Dendritic cell treated with granulocyte-macrophage colony-stimulating factor and Interleukin-4, amounts not matched to agents 40 ng/mL and 50 ng/mL, for 4 days (primary cell): Measurements from ENCODE around the gene DCDC1.

ENCODE experiments used
- H3K27ac Mint-ChIP-seq: one replicate; pipeline ENCODE4 v1.8.0; 2022; ENCODE audit warnings: mild to moderate bottlenecking, mixed read lengths
- H3K27me3 Mint-ChIP-seq: one replicate; pipeline ENCODE4 v1.8.0; 2022; ENCODE audit warnings: mild to moderate bottlenecking, mixed read lengths
- H3K36me3 Mint-ChIP-seq: one replicate; pipeline ENCODE4 v1.8.0; 2022; ENCODE audit warnings: low read depth, mixed read lengths
- H3K4me1 Mint-ChIP-seq: one replicate; pipeline ENCODE4 v1.8.0; 2022; ENCODE audit warnings: low read depth, mixed read lengths
- H3K4me3 Mint-ChIP-seq: one replicate; pipeline ENCODE4 v1.8.0; 2022; ENCODE audit warnings: mild to moderate bottlenecking, moderate library complexity, mixed read lengths
- H3K9me3 Mint-ChIP-seq: one replicate; pipeline ENCODE4 v1.8.0; 2022; ENCODE audit warnings: mixed read lengths
- intact Hi-C: fragments of 100-400 bp; cut with micrococcal nuclease; formaldehyde crosslinking; loops from one replicate; pipeline ENCODE4 v1.15.0; 2022

Gene DCDC1

GRCh38 chr11:31069447-31070205 is 299.9 kb downstream of the DCDC1 start:
- no peak overlapping the region for H3K4me3 Mint-ChIP-seq
- intact Hi-C loops, result no loop called here
- H3K4me1 Mint-ChIP-seq, result no peaks in the 10 kb centered on the region
- no peaks in the 10 kb centered on the region for H3K9me3 Mint-ChIP-seq
- no peak overlapping the region for H3K27ac Mint-ChIP-seq
- H3K27me3 Mint-ChIP-seq, result no peaks in the 10 kb centered on the region
- H3K36me3 Mint-ChIP-seq, result no peaks in the 10 kb centered on the region

GRCh38 chr11:31060880-31061279 is 308.7 kb downstream of the DCDC1 start:
- intact Hi-C loops, result no loop called here
- Mint-ChIP-seq H3K4me3 (no peak overlapping the region), H3K4me1 (no peaks in the 10 kb centered on the region), H3K27ac (no peak overlapping the region), H3K36me3 (no peaks in the 10 kb centered on the region), H3K27me3 (no peaks in the 10 kb centered on the region), H3K9me3 (no peaks in the 10 kb centered on the region)

- no peaks in the 10 kb centered on the region for H3K4me1 Mint-ChIP-seq
- intact Hi-C loops, result no loop called here
These were observed 310.0 kb downstream of the DCDC1 start for GRCh38 chr11:31059529-31059928.

GRCh38 chr11:31050061-31050765 is 319.3 kb downstream of the DCDC1 start:
- no peaks in the 10 kb centered on the region for H3K27me3 Mint-ChIP-seq
- H3K4me1 Mint-ChIP-seq, result no peaks in the 10 kb centered on the region
- no peaks in the 10 kb centered on the region for H3K36me3 Mint-ChIP-seq
- H3K9me3 Mint-ChIP-seq, result peaks cover 29% of the 10 kb centered on the region
- H3K27ac Mint-ChIP-seq, result no peak overlapping the region
- H3K4me3 Mint-ChIP-seq, result no peak overlapping the region
- intact Hi-C loops, result no loop called here

More at GRCh38 chr11:31059529-31059928, 310.0 kb downstream of the DCDC1 start:
- H3K27me3 Mint-ChIP-seq, result no peaks in the 10 kb centered on the region
- H3K27ac Mint-ChIP-seq, result no peak overlapping the region
- no peaks in the 10 kb centered on the region for H3K36me3 Mint-ChIP-seq
- no peak overlapping the region for H3K4me3 Mint-ChIP-seq
- H3K9me3 Mint-ChIP-seq, result no peaks in the 10 kb centered on the region

- Mint-ChIP-seq H3K27me3 (no peaks in the 10 kb centered on the region), H3K36me3 (no peaks in the 10 kb centered on the region), H3K4me1 (no peaks in the 10 kb centered on the region), H3K4me3 (no peak overlapping the region), H3K9me3 (peaks cover 10% of the 10 kb centered on the region), H3K27ac (no peak overlapping the region)
- intact Hi-C loops, result no loop called here
These were observed 324.2 kb downstream of the DCDC1 start for GRCh38 chr11:31045335-31045734.

GRCh38 chr11:31030138-31030792 is 339.3 kb downstream of the DCDC1 start:
- intact Hi-C loops, result no loop called here
- no peaks in the 10 kb centered on the region for H3K4me1 Mint-ChIP-seq
- no peaks in the 10 kb centered on the region for H3K27me3 Mint-ChIP-seq

GRCh38 chr11:31026315-31026714 is 343.2 kb downstream of the DCDC1 start:
- no peaks in the 10 kb centered on the region for H3K27me3 Mint-ChIP-seq
- no peaks in the 10 kb centered on the region for H3K9me3 Mint-ChIP-seq
- H3K4me1 Mint-ChIP-seq, result no peaks in the 10 kb centered on the region

More at GRCh38 chr11:31030138-31030792, 339.3 kb downstream of the DCDC1 start:
- no peaks in the 10 kb centered on the region for H3K9me3 Mint-ChIP-seq
- H3K4me3 Mint-ChIP-seq, result no peak overlapping the region
- H3K36me3 Mint-ChIP-seq, result no peaks in the 10 kb centered on the region
- no peak overlapping the region for H3K27ac Mint-ChIP-seq

GRCh38 chr11:31022080-31022479 is 347.5 kb downstream of the DCDC1 start:
- intact Hi-C loops, result no loop called here
- no peak overlapping the region for H3K4me3 Mint-ChIP-seq
- no peak overlapping the region for H3K27ac Mint-ChIP-seq
- no peaks in the 10 kb centered on the region for H3K36me3 Mint-ChIP-seq
- H3K9me3 Mint-ChIP-seq, result no peaks in the 10 kb centered on the region
- no peaks in the 10 kb centered on the region for H3K27me3 Mint-ChIP-seq
- H3K4me1 Mint-ChIP-seq, result no peaks in the 10 kb centered on the region

More at GRCh38 chr11:31026315-31026714, 343.2 kb downstream of the DCDC1 start:
- no peak overlapping the region for H3K4me3 Mint-ChIP-seq
- intact Hi-C loops, result no loop called here
- no peaks in the 10 kb centered on the region for H3K36me3 Mint-ChIP-seq
- no peak overlapping the region for H3K27ac Mint-ChIP-seq

- intact Hi-C loops, result no loop called here
- Mint-ChIP-seq H3K9me3 (no peaks in the 10 kb centered on the region), H3K27me3 (no peaks in the 10 kb centered on the region), H3K4me1 (no peaks in the 10 kb centered on the region), H3K4me3 (no peak overlapping the region), H3K27ac (no peak overlapping the region), H3K36me3 (no peaks in the 10 kb centered on the region)
These were observed 349.8 kb downstream of the DCDC1 start for GRCh38 chr11:31019786-31020185.

- peaks cover 5% of the 10 kb centered on the region for H3K9me3 Mint-ChIP-seq
- intact Hi-C loops, result no loop called here
- no peaks in the 10 kb centered on the region for H3K36me3 Mint-ChIP-seq
- no peak overlapping the region for H3K4me3 Mint-ChIP-seq
- no peaks in the 10 kb centered on the region for H3K4me1 Mint-ChIP-seq
- no peak overlapping the region for H3K27ac Mint-ChIP-seq
- H3K27me3 Mint-ChIP-seq, result no peaks in the 10 kb centered on the region
These were observed 364.3 kb downstream of the DCDC1 start for GRCh38 chr11:31005202-31005601.

- intact Hi-C loops, result no loop called here
- Mint-ChIP-seq H3K4me1 (no peaks in the 10 kb centered on the region), H3K9me3 (peaks cover 5% of the 10 kb centered on the region), H3K36me3 (no peaks in the 10 kb centered on the region), H3K27me3 (no peaks in the 10 kb centered on the region), H3K4me3 (no peak overlapping the region), H3K27ac (no peak overlapping the region)
These were observed 368.1 kb downstream of the DCDC1 start for GRCh38 chr11:31001427-31001826.

GRCh38 chr11:31000381-31000780 is 369.2 kb downstream of the DCDC1 start:
- Mint-ChIP-seq H3K27ac (no peak overlapping the region), H3K9me3 (no peaks in the 10 kb centered on the region), H3K36me3 (no peaks in the 10 kb centered on the region), H3K4me3 (no peak overlapping the region), H3K27me3 (no peaks in the 10 kb centered on the region), H3K4me1 (no peaks in the 10 kb centered on the region)
- intact Hi-C loops, result no loop called here

GRCh38 chr11:30992513-30992849 is 377.1 kb downstream of the DCDC1 start:
- intact Hi-C loops, result no loop called here
- Mint-ChIP-seq H3K4me1 (no peaks in the 10 kb centered on the region), H3K9me3 (no peaks in the 10 kb centered on the region), H3K36me3 (no peaks in the 10 kb centered on the region), H3K27me3 (no peaks in the 10 kb centered on the region), H3K4me3 (no peak overlapping the region), H3K27ac (no peak overlapping the region)

- intact Hi-C loops, result no loop called here
These were observed 377.6 kb downstream of the DCDC1 start for GRCh38 chr11:30991802-30992512.

More at GRCh38 chr11:30991802-30992512, 377.6 kb downstream of the DCDC1 start:
- no peaks in the 10 kb centered on the region for H3K9me3 Mint-ChIP-seq
- H3K27me3 Mint-ChIP-seq, result no peaks in the 10 kb centered on the region
- no peaks in the 10 kb centered on the region for H3K36me3 Mint-ChIP-seq
- H3K4me3 Mint-ChIP-seq, result no peak overlapping the region
- no peak overlapping the region for H3K27ac Mint-ChIP-seq
- H3K4me1 Mint-ChIP-seq, result no peaks in the 10 kb centered on the region
